Measurements from ENCODE around the gene CLEC17A.

DNA sequence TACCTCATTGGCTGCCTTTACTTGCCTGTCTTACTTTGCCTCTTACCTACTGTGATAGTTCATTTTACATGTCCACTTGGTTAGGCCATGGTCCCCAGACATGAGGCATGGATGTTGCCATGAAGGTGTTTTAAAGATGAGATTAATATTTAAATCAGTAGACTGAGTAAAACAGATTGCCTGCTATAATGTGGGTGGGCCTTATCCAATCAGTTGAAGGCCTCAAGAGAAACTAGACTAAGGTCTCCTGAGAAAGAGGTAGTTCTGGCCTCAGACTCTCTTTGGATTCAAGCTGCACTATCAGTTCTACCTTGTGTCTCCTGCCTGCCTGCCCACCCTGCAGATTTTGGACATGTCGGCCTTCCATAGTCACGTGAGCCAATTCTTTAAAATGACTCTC, 65.6 kb downstream of the CLEC17A start:
- TF ChIP-seq, protein P1, sequence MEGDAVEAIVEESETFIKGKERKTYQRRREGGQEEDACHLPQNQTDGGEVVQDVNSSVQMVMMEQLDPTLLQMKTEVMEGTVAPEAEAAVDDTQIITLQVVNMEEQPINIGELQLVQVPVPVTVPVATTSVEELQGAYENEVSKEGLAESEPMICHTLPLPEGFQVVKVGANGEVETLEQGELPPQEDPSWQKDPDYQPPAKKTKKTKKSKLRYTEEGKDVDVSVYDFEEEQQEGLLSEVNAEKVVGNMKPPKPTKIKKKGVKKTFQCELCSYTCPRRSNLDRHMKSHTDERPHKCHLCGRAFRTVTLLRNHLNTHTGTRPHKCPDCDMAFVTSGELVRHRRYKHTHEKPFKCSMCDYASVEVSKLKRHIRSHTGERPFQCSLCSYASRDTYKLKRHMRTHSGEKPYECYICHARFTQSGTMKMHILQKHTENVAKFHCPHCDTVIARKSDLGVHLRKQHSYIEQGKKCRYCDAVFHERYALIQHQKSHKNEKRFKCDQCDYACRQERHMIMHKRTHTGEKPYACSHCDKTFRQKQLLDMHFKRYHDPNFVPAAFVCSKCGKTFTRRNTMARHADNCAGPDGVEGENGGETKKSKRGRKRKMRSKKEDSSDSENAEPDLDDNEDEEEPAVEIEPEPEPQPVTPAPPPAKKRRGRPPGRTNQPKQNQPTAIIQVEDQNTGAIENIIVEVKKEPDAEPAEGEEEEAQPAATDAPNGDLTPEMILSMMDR (IDR thresholded peaks at IDR 0.05; ENCODE audit: poor library complexity): no peak
- TF ChIP-seq EZH2phosphoT487 (IDR thresholded peaks at IDR 0.05; ENCODE audit: low read depth, severe bottlenecking, unreplicated experiment): no peak
- no peak for TF ChIP-seq EZH2 (IDR thresholded peaks at IDR 0.05; ENCODE audit: borderline replicate concordance)

All from hepatocyte (in vitro differentiated cells).